ENCODE measurements around the gene ANKRD12. TPM values are rescaled to one million over a fixed set of nuclear protein-coding genes. Genes with fewer than 3 reads are reported as not detected.
"Not testable (repeated sequence)": the region's sequence is repeated elsewhere in the genome, so short reads cannot be mapped to it uniquely, and the experiment has no call there.

ANKRD12 gene
- polyA plus RNA-seq, 4 donors = 21.5 to 35.6 (median 29.8) TPM

GRCh38 chr18:9139400-9140039, 2.9 kb downstream of the ANKRD12 start:
- no peak for DNase-seq (ENCODE audit: low read depth in 4 of 4, low spot score in 3 of 4)

- no peak for DNase-seq (ENCODE audit: low read depth in 4 of 4, low spot score in 3 of 4)
These were observed 3.8 kb downstream of the ANKRD12 start for GRCh38 chr18:9140381-9140780.

DNA sequence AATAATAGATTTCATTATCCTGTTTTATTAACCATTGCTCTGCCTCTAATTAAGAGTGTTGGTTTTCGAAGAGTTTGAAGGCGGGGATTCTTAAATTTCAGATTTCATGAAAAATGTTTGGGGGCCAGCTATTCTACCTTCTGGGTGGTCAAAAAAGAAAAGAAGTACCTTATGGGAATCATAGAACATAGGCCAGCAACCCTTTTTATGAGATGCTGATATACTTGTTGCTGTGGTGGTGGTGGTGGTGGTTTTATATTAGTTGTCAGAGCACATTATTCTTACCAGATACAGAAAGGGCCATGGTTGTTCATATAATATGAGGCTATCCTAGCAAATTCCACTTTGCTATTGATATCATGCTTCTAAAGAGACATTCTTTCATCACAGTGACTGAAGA, 4.4 kb downstream of the ANKRD12 start:
- DNase-seq (ENCODE audit: low read depth in 4 of 4, low spot score in 3 of 4) = no peak

- no peak for DNase-seq (ENCODE audit: low read depth in 4 of 4, low spot score in 3 of 4)
These were observed 9.6 kb downstream of the ANKRD12 start for GRCh38 chr18:9146224-9146623.

- DNase-seq (ENCODE audit: low read depth in 4 of 4, low spot score in 3 of 4) = peak in 2 of 4 donors; percentile 14 to 29
These were observed 11.0 kb downstream of the ANKRD12 start for GRCh38 chr18:9147440-9148202.

- no peak for DNase-seq (ENCODE audit: low read depth in 4 of 4, low spot score in 3 of 4)
These were observed 11.6 kb downstream of the ANKRD12 start for GRCh38 chr18:9148203-9148552.

GRCh38 chr18:9150121-9150520, 13.5 kb downstream of the ANKRD12 start:
- no peak for DNase-seq (ENCODE audit: low read depth in 4 of 4, low spot score in 3 of 4)

DNA sequence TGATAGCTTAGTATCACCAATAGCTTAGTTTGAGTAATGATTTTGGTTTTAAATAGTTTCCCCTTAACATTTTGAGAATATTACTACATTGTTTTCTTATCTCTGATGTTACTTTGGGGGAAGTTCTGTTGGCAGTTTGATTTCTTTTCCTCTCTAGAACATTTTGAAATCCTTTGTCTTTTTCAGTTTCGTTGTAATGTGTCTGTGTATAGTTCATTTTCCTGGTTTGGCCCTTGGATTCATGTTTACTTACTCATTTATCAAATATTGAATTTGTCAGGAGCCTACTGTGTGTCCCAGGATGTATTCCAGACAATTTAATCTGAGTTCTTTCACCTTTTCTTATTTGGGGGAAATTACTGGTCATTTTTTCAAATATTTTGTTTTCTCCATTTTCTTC, 16.7 kb downstream of the ANKRD12 start:
- DNase-seq (ENCODE audit: low read depth in 4 of 4, low spot score in 3 of 4) = no peak

- no peak for DNase-seq (ENCODE audit: low read depth in 4 of 4, low spot score in 3 of 4)
These were observed 20.1 kb downstream of the ANKRD12 start for GRCh38 chr18:9156604-9157249.

- no peak for DNase-seq (ENCODE audit: low read depth in 4 of 4, low spot score in 3 of 4)
These were observed 21.2 kb downstream of the ANKRD12 start for GRCh38 chr18:9157806-9158205.

DNA sequence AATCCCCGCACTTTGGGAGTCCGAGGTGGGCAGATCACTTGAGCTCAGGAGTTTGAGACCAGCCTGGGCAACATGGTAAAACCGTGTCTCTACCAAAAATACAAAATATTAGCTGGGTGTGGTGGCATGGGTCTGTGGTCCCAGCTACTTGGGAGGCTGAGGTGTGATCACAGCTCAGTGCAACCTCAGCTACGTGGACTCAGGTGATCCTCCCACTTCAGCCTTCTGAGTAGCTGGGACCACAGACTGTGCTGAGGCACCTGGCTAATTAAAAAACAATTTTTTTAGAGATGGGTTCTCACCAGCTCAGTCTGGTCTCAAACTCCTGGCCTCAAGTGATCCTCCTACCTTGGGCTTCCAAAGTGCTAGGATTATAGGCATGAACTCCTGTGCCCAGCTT, 23.4 kb downstream of the ANKRD12 start:
- no peak for DNase-seq (ENCODE audit: low read depth in 4 of 4, low spot score in 3 of 4)

GRCh38 chr18:9162663-9163062, 26.1 kb downstream of the ANKRD12 start:
- DNase-seq (ENCODE audit: low read depth in 4 of 4, low spot score in 3 of 4) = not testable (repeated sequence)

- DNase-seq (ENCODE audit: low read depth in 4 of 4, low spot score in 3 of 4) = not testable (repeated sequence)
These were observed 27.6 kb downstream of the ANKRD12 start for GRCh38 chr18:9164149-9164548.

GRCh38 chr18:9165883-9166282, 29.3 kb downstream of the ANKRD12 start:
- not testable (repeated sequence) for DNase-seq (ENCODE audit: low read depth in 4 of 4, low spot score in 3 of 4)

DNA sequence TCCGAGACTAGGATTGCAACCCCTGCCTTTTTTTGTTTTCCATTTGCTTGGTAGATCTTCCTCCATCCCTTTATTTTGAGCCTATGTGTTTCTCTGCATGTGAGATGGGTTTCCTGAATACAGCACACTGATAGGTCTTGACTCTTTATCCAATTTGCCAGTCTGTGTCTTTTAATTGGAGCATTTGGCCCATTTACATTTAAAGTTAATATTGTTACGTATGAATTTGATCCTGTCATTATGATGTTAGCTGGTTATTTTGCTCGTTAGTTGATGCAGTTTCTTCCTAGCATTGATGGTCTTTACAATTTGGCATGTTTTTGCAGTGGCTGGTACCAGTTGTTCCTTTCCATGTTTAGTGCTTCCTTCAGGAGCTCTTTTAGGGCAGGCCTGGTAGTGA, 32.9 kb downstream of the ANKRD12 start:
- not testable (repeated sequence) for DNase-seq (ENCODE audit: low read depth in 4 of 4, low spot score in 3 of 4)

DNA sequence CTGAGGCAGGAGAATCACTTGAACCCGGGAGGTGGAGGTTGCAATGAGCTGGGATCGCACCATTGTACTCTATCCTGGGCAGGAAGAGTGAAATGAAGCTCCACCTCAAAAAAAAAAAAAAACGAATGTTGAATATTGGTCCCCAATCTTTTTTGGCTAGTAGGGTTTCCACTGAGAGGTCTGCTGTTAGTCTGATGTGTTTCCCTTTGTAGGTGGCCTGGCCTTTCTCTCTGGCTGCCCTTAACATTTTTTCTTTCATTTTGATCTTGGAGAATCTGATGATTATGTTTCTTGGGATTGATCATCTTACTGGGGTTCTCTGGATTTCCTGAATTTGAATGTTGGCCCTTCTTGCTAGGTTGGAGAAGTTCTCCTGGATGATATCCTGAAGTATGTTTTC, 35.3 kb downstream of the ANKRD12 start:
- DNase-seq (ENCODE audit: low read depth in 4 of 4, low spot score in 3 of 4) = not testable (repeated sequence)

DNA sequence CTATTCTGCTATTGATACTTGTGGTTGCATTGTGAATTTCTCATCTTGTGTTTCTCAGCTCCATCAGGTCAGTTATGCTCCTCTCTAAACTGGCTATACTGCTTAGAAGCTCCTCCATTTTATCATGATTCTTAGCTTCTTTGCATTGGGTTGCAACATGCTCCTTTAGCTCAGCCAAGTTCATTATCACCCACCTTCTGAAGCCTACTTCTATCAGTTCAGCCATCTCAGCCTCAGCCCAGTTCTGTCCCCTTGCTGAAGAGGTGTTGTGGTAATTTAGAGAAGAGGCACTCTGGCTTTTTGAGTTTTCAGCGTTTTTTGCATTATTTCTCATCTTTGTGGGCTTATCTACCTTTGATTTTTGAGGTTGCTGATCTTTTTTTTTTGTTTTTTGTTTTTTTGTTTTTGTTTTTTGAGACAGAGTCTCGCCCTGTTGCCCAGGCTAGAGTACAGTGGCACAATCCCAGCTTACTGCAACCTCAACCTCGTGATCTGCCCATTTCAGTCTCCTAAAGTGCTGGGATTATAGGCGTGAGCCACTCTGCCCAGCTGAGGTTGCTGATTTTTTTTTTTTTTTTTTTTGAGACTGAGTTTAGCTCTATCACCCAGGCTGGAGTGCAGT, 36.0 kb downstream of the ANKRD12 start:
- DNase-seq (ENCODE audit: low read depth in 4 of 4, low spot score in 3 of 4) = no peak

DNA sequence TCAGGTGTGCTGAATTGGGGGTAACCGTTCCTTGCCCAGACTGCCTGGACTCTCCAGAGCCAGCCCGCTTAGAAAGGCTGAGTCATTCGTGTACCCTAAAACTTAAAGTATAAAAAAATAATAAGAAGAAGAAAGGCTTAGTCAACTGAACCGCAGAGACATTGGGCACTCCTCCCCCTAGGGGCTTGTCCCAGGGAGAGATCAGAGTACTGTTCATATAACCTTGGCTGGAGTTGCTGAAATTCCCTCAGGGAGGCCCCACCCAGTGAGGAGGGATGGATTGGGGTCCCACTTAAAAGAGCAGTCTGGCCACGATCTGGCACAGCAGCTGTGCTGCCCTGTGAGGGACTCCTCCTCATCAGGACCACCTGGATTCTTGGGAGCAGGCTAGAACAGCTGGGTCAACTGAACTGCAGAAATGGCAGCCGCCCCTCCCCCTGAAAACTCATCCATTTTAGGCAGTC, 37.2 kb downstream of the ANKRD12 start:
- no peak for DNase-seq (ENCODE audit: low read depth in 4 of 4, low spot score in 3 of 4)

DNA sequence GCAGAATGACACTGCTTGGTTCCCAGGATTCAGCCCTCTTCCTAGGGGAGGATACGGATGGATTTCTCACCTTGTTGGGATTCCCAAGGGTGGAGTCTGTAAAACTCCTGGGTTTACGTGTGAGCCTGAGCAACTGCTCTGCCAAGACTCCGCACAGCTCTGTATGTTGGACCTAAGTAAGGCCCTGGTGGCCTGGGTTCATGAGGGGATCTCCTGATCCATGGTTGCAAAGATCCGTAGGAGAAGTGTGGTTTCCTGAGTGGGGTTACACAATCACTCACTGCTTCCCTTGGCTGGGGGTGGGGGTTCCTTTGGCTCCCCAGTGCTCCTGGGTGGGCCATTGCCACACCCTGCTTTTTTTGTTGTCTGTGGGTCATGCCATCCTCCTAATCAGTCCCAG, 37.7 kb downstream of the ANKRD12 start:
- DNase-seq (ENCODE audit: low read depth in 4 of 4, low spot score in 3 of 4) = no peak

GRCh38 chr18:9175115-9175514, 38.5 kb downstream of the ANKRD12 start:
- DNase-seq (ENCODE audit: low read depth in 4 of 4, low spot score in 3 of 4) = no peak

GRCh38 chr18:9177031-9177430, 40.5 kb downstream of the ANKRD12 start:
- no peak for DNase-seq (ENCODE audit: low read depth in 4 of 4, low spot score in 3 of 4)

Measured in left renal pelvis (tissue), 4 donors.